Mesodermal cell (in vitro differentiated cells): ENCODE results near the gene TRMT1.

Source experiments
- H3K27ac ChIP-seq: 2 replicates; pipeline ENCODE4 v1.7.0; 2013; ENCODE audit warnings: mild to moderate bottlenecking, low read depth, low read length, moderate library complexity; ENCODE audit not compliant: severe bottlenecking
- H3K36me3 ChIP-seq: 2 replicates; pipeline ENCODE4 v1.7.1; 2013; ENCODE audit warnings: mild to moderate bottlenecking, low read length, moderate library complexity; ENCODE audit not compliant: control insufficient read depth, insufficient read depth
- H3K4me1 ChIP-seq: one replicate; pipeline ENCODE4 v1.7.1; 2013; ENCODE audit warnings: mild to moderate bottlenecking, low read length; ENCODE audit not compliant: insufficient read depth, control insufficient read depth, poor library complexity, severe bottlenecking
- H3K4me3 ChIP-seq: 2 replicates; pipeline ENCODE4 v1.7.0; 2013; ENCODE audit warnings: low read length, control low read depth, mild to moderate bottlenecking; ENCODE audit not compliant: insufficient read depth, poor library complexity, severe bottlenecking; ENCODE audit errors: extremely low read depth
- H3K9me3 ChIP-seq: 2 replicates; pipeline ENCODE4 v1.7.1; 2013; ENCODE audit warnings: mild to moderate bottlenecking, low read length, moderate library complexity; ENCODE audit not compliant: control insufficient read depth
- WGBS, 2 experiments: methylation state at CpG; one replicate each; pipeline ENCODE4 v1.1.5; 2013; ENCODE audit warnings: missing lambda C conversion rate in 2 of 2; ENCODE audit not compliant: insufficient coverage in 2 of 2; 5-methylcytosine and 5-hydroxymethylcytosine counted together

Gene TRMT1

DNA sequence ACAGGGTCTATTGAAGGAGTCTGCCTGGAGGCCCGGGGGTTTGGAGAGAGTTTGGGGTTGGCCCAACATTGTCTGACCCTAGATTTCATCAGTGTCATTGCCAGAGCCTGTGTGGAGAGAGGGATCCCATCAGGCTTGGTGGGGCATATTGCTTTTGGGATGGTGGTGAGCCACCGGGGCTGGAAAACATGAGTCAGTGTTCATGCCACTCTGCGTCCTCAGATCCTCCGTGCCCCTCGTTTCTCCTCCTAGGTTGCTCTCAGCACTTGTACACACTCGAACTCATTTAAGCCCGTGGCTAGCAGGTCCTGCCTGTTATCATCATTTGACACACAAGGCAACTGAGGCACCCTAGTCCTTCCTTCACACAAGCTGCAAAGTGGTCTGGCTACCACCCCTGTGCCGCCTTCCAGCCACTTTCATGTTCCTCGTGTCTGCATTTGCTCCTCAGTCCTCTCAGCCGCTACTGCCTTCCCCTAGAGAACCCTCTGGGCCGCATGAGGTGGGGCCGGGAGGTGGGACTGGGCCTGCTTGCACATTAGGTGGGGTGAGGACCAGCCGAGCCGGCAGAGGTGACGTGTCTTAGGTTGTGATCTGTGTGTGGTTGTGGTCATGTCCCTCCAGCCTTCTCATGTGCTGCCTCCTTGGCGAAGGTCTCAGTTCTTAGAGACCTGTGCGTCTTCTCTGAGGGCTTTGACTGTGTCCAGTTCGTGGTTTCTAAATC is 5.2 kb upstream of the TRMT1 start:
- peaks cover 20% of the 10 kb centered on the region for H3K4me1 ChIP-seq
- no peak overlapping the region for H3K27ac ChIP-seq
- peaks cover 59% of the 10 kb centered on the region for H3K36me3 ChIP-seq
- no peaks in the 10 kb centered on the region for H3K9me3 ChIP-seq
- no peak overlapping the region for H3K4me3 ChIP-seq
- 94 to 96% methylated on average over 12 to 17 of the region's 18 CpGs for WGBS, 2 experiments

DNA sequence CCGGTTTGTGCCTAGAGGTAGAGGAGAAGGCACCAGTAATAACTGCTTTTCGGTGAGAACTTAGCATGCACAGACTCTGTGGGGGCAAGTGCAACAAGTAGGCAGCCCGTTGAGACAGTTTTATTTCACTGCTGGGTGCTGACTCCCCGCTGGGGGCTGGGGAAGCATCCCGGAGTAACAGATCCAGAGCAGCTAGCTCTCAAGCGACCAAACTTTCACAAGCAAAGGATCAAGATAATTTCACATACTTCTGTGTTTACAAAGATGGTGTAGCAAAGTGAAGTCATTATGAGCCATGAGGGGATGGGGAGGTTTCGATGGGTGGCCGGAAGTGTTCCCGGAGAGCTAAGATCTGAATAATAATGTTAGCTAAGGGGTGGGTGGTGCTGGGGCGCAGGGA is 4.3 kb upstream of the TRMT1 start:
- Histone ChIP-seq H3K36me3 (peaks cover 54% of the 10 kb centered on the region), H3K9me3 (no peaks in the 10 kb centered on the region), H3K4me3 (no peak overlapping the region), H3K27ac (no peak overlapping the region), H3K4me1 (peaks cover 21% of the 10 kb centered on the region)
- 60 to 69% methylated on average over 6 to 10 of the region's 10 CpGs for WGBS, 2 experiments

DNA sequence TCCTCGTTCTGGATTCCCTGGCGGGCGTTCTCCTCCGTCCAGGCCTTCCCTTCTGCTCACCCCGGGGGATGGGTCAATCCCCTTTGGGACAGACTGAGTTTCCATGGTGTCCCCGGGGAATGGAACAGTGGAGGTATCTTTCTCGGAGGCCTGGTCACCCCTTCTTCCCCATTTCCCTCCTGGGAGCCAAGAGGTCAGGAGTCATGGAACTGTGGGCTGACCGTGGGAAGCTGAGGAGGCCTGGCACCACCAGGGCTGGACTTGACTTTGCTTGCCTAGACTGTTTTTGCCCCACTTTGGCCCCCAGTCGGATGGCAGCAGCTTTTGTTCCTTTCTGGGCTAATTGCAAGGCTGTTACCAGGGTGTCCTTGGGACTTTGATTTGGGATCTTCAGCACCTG is 3.5 kb upstream of the TRMT1 start:
- H3K9me3 ChIP-seq = no peaks in the 10 kb centered on the region
- peaks cover 24% of the 10 kb centered on the region for H3K4me1 ChIP-seq
- 88 to 95% methylated on average over 3 to 8 of the region's 9 CpGs for WGBS, 2 experiments
- H3K36me3 ChIP-seq = peaks cover 47% of the 10 kb centered on the region
- H3K4me3 ChIP-seq = peak overlapping the region; percentile 3
- no peak overlapping the region for H3K27ac ChIP-seq

DNA sequence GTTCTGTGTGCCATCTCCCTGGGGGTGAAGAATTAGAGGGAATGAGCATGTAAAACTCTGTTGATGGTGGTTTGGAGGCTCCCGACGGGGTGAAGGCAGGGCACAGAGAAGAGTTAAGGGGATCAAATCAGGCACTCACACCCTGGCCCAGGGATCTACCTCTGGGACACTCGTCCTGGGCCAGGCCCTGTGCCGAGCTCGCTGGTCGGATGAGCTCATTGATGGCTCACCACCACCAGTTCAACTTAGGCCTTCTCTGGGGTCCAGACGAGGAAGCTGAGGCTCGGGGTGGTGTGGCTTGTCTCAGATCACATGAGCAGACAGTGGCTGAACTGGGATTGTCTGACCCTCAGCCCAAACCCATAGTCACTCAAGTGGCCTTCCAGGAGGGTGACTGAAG is 3.1 kb upstream of the TRMT1 start:
- Histone ChIP-seq H3K4me1 (peaks cover 28% of the 10 kb centered on the region), H3K27ac (no peak overlapping the region), H3K36me3 (peaks cover 48% of the 10 kb centered on the region), H3K4me3 (peak overlapping the region; percentile 92), H3K9me3 (no peaks in the 10 kb centered on the region)
- WGBS, 2 experiments = 89 to 95% methylated on average over 6 to 8 of the region's 8 CpGs

GRCh38 chr19:13118424-13119193 is 2.1 kb upstream of the TRMT1 start:
- H3K4me1 ChIP-seq = peaks cover 28% of the 10 kb centered on the region
- 0 to 1% methylated on average over 23 to 32 of the region's 57 CpGs for WGBS, 2 experiments
- peak overlapping the region; percentile 92 for H3K4me3 ChIP-seq
- peak overlapping the region; percentile 57 for H3K27ac ChIP-seq
- H3K9me3 ChIP-seq = no peaks in the 10 kb centered on the region
- H3K36me3 ChIP-seq = peaks cover 48% of the 10 kb centered on the region

DNA sequence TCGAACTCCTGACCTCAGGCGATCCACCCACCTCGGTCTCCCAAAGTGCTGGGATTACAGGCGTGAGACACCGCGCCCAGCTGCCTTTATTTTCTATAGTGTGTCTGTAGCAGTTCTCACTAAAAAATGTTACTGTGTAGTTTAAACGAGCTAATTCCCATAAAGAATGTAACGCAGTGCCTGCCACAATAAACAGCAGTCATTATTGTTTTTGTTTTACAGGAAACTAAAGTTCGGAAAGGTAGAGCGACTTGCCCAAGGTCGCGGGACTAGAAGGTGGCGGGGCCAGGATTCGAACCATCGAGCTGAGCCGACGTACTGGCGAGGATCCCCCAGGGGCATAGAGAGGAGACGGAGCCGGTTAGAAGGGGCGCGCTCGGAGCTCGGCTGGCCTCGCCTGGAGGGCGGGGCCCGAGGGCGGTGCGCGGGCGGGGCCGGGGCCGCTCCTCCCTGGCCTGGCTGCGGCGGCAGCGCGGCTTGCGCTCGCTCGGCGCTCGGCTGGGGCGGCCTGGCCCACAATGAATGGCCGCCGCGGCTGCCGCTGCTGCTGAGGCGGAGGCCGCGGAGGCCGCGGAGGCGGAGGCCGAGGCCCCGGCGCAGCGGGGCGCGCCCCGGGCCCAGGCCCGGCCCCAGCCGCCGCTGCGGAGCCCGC is 1.4 kb upstream of the TRMT1 start, which contains the start of gene NACC1:
Gene NACC1, plus strand, starts transcription at position 493 of the 652 bp plus-strand sequence. CDS start 16,944 bp downstream, outside the sequence.
- H3K4me3 ChIP-seq = peak within 1 kb of the TSS; percentile 94
- H3K36me3 ChIP-seq = peaks cover 48% of the 10 kb centered on the region
- H3K4me1 ChIP-seq = peaks cover 28% of the 10 kb centered on the region
- H3K27ac ChIP-seq = peak within 1 kb of the TSS; percentile 57
- no peaks in the 10 kb centered on the region for H3K9me3 ChIP-seq
- WGBS, 2 experiments = 10 to 11% methylated on average over 36 to 44 of the region's 65 CpGs

GRCh38 chr19:13117176-13117771 is 734 bp upstream of the TRMT1 start:
- Histone ChIP-seq H3K9me3 (no peaks in the 10 kb centered on the region), H3K4me1 (peaks cover 25% of the 10 kb centered on the region), H3K27ac (no peak overlapping the region), H3K36me3 (peaks cover 52% of the 10 kb centered on the region), H3K4me3 (peak overlapping the region; percentile 94)
- WGBS, 2 experiments = 64 to 72% methylated on average over 15 to 18 of the region's 20 CpGs

DNA sequence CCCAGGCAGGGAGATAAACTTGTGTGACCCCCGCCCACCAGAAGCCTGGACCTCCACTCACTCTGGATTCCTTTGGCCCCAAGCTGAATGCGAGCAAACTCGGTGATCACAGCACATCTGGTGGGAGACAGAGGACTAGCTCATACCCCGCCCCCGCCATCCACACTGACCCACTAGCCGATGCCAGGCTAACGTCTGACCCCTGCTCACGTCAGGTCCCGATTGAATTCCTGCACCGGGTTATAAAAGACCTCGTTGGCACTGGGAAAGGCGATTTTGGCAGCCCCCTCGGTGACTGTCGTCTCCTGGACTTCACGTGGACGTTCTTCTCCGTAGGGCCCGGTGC is 631 bp downstream of the TRMT1 start:
- Histone ChIP-seq H3K27ac (peak overlapping the region; percentile 94), H3K9me3 (no peaks in the 10 kb centered on the region), H3K4me1 (peaks cover 25% of the 10 kb centered on the region), H3K36me3 (peaks cover 42% of the 10 kb centered on the region), H3K4me3 (peak overlapping the region; percentile 94)
- WGBS, 2 experiments = 2% methylated on average over 18 of the region's 18 CpGs

GRCh38 chr19:13112555-13112954 is 4.0 kb downstream of the TRMT1 start:
- H3K9me3 ChIP-seq = no peaks in the 10 kb centered on the region
- peaks cover 52% of the 10 kb centered on the region for H3K36me3 ChIP-seq
- peaks cover 8% of the 10 kb centered on the region for H3K4me1 ChIP-seq
- H3K4me3 ChIP-seq = no peak overlapping the region
- WGBS, 2 experiments = 89 to 95% methylated on average over 6 to 9 of the region's 10 CpGs
- no peak overlapping the region for H3K27ac ChIP-seq

DNA sequence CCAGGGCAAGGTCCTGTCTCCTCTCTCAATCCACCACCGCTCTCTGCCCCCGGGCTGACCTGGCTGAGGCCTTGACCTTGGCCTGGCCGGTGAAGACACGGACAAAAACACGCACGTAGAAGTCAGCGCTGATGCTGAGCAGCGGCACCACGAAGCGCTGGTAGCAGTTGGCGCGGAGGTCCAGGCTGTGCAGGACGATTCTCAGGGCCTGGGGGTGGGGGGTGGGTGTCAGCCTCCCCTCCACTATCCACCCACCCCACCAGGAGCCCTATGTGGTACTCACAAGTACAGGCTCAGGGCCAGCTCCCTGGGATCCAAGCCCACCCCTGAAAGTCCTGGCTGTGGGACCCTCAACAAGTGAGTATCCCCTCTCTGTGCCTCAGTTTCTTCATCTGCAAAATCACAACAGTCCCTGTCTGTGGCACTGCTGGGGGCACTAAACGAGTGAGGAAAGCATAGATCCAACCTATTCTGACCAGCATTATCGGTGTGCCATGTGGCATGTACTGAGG is 6.4 kb downstream of the TRMT1 start:
- Histone ChIP-seq H3K36me3 (peaks cover 61% of the 10 kb centered on the region), H3K27ac (no peak overlapping the region), H3K4me3 (no peak overlapping the region), H3K9me3 (no peaks in the 10 kb centered on the region), H3K4me1 (peaks cover 5% of the 10 kb centered on the region)
- 95 to 100% methylated on average over 4 to 5 of the region's 15 CpGs for WGBS, 2 experiments
